GM12878 (cell line): ENCODE results near the gene IMMP2L. TPM values are rescaled to one million over a fixed set of nuclear protein-coding genes. Genes with fewer than 3 reads are reported as not detected.

Source experiments
- ATAC-seq: fragments of 200-7000 bp; cut with Tn5 transposase; 3 replicates; pipeline ENCODE4 v1.9.1; 2020; ENCODE audit warnings: mild to moderate bottlenecking, moderate library complexity
- BruUV-seq: library from RNA; stranded (reverse); fragments of 400-500 nt; replicated peaks from 2 replicates; lab custom pipeline; 2021; lab: Mats Ljungman, UMichigan
- CTCF ChIA-PET: fragments of 300-600 bp; sonication (Branson Sonifier 250); formaldehyde crosslinking; extraction: SDS; loops from one replicate; lab custom pipeline; 2021; ENCODE audit warnings: inconsistent platforms; lab: Yijun Ruan, JAX
- POLR2A ChIA-PET: fragments of 350-600 bp; formaldehyde crosslinking; extraction: SDS; loops from one replicate; lab custom pipeline; 2021; ENCODE audit warnings: inconsistent platforms; lab: Charles Lee
- RAD21 ChIA-PET: fragments of 300-600 bp; sonication (Branson Sonifier 250); formaldehyde crosslinking; loops from one replicate; lab custom pipeline; 2023; ENCODE audit warnings: antibody characterized with exemption; ENCODE audit not compliant: unreplicated experiment; lab: Charles Lee
- SMC1A ChIA-PET: fragments of 300-600 bp; sonication (Branson Sonifier 250); formaldehyde crosslinking; loops from one replicate; lab custom pipeline; 2023; ENCODE audit not compliant: unreplicated experiment, uncharacterized antibody; lab: Charles Lee
- DNase-seq: peaks from one replicate; pipeline ENCODE4 v3.0.0-alpha.2; 2011; ENCODE audit warnings: low read depth, low spot score
- FAIRE-seq: peaks from 3 replicates; lab custom pipeline; 2011; peaks lifted over from hg19 to GRCh38; lab: Jason Lieb, UNC
- H2AFZ ChIP-seq: 2 replicates; pipeline ENCODE4 v1.6.0; 2011; ENCODE audit warnings: low read depth, low read length, control low read depth; ENCODE audit not compliant: control insufficient read depth
- H3K27ac ChIP-seq: 2 replicates; pipeline ENCODE4 v1.5.1; 2011; ENCODE audit warnings: control low read depth; ENCODE audit not compliant: control insufficient read depth, insufficient read depth
- H3K27me3 ChIP-seq, 2 experiments: replicated peaks in 1 of 2; 2 replicates each; pipeline versions ENCODE4 v1.6.0 to v1.6.1; 2011; ENCODE audit warnings: low read length in 1 of 2; ENCODE audit not compliant: control insufficient read depth in 2 of 2, insufficient read depth in 2 of 2
- H3K36me3 ChIP-seq, 2 experiments: 2 replicates each; pipeline ENCODE4 v1.5.1; 2011; ENCODE audit warnings: low read length in 1 of 2; ENCODE audit not compliant: control insufficient read depth in 2 of 2, insufficient read depth in 2 of 2
- H3K4me1 ChIP-seq: 2 replicates; pipeline ENCODE4 v1.6.1; 2011; ENCODE audit warnings: mild to moderate bottlenecking, low read length, moderate library complexity, mixed read lengths; ENCODE audit not compliant: control insufficient read depth, insufficient read depth
- H3K4me2 ChIP-seq: 2 replicates; pipeline ENCODE4 v1.6.0; 2011; ENCODE audit warnings: control low read depth; ENCODE audit not compliant: control insufficient read depth, insufficient read depth
- H3K4me3 ChIP-seq: fragments of 200-600 bp; sonication (generic); 2 replicates; pipeline ENCODE4 v1.5.1; 2016
- H3K79me2 ChIP-seq: 2 replicates; pipeline ENCODE4 v1.6.0; 2011; ENCODE audit warnings: low read length; ENCODE audit not compliant: control insufficient read depth, insufficient read depth
- H3K9ac ChIP-seq: 2 replicates; pipeline ENCODE4 v1.8.0; 2011; ENCODE audit warnings: low read length, control low read depth, mixed read lengths; ENCODE audit not compliant: control insufficient read depth, insufficient read depth
- H3K9me3 ChIP-seq: replicated peaks from 3 replicates; pipeline ENCODE4 v1.5.1; 2011; ENCODE audit warnings: mild to moderate bottlenecking, low read length; ENCODE audit not compliant: control insufficient read depth, insufficient read depth
- H4K20me1 ChIP-seq: 2 replicates; pipeline ENCODE4 v1.6.0; 2011; ENCODE audit not compliant: control insufficient read depth, insufficient read depth
- CBX5 ChIP-seq: sonication (generic); IDR thresholded peaks from 2 replicates; pipeline ENCODE4 v1.6.1; 2016; ENCODE audit warnings: low read depth, moderate library complexity, mild to moderate bottlenecking, inconsistent platforms
- CEBPB ChIP-seq, 2 experiments: fragments of 150-350 bp in 1 of 2; IDR thresholded peaks; 2 replicates each; pipeline ENCODE4 v1.6.1; 2012 to 2014; ENCODE audit warnings: low read depth in 2 of 2, low read length in 2 of 2, borderline replicate concordance in 1 of 2, inconsistent platforms in 1 of 2
- E2F4 ChIP-seq: IDR thresholded peaks from 2 replicates; pipeline ENCODE4 v1.6.1; 2012; ENCODE audit warnings: low read depth, low read length, improper control_type of control experiment
- ELK1 ChIP-seq: IDR thresholded peaks from 2 replicates; pipeline ENCODE4 v1.6.1; 2012; ENCODE audit warnings: low read depth, low read length, improper control_type of control experiment
- IKZF2 ChIP-seq, 2 experiments: fragments of 450-650 bp; IDR thresholded peaks; 2 replicates each; pipeline ENCODE4 v1.6.1; 2017; ENCODE audit warnings: mild to moderate bottlenecking in 2 of 2, moderate library complexity in 2 of 2
- MYB ChIP-seq: fragments of 150-350 bp; IDR thresholded peaks from 2 replicates; pipeline ENCODE4 v1.6.1; 2014; ENCODE audit warnings: mild to moderate bottlenecking, low read depth, low read length, borderline replicate concordance
- NFYA ChIP-seq: IDR thresholded peaks from 2 replicates; pipeline ENCODE4 v1.6.1; 2011; ENCODE audit warnings: low read depth, mild to moderate bottlenecking, low read length, improper control_type of control experiment, borderline replicate concordance
- NFYB ChIP-seq: IDR thresholded peaks from 2 replicates; pipeline ENCODE4 v1.6.1; 2011; ENCODE audit warnings: low read depth, mild to moderate bottlenecking, low read length, improper control_type of control experiment, moderate library complexity; ENCODE audit not compliant: insufficient read depth
- PAX5 ChIP-seq: IDR thresholded peaks from 2 replicates; pipeline ENCODE4 v1.6.1; 2011; ENCODE audit warnings: low read depth, low read length, borderline replicate concordance
- RB1 ChIP-seq: fragments of 450-650 bp; formaldehyde crosslinking; IDR thresholded peaks from 2 replicates; pipeline ENCODE4 v1.6.1; 2017; ENCODE audit warnings: mild to moderate bottlenecking, borderline replicate concordance
- SIN3A ChIP-seq: IDR thresholded peaks from 2 replicates; pipeline ENCODE4 v1.6.1; 2012; ENCODE audit warnings: low read depth, low read length, improper control_type of control experiment
- WRNIP1 ChIP-seq: IDR thresholded peaks from 2 replicates; pipeline ENCODE4 v1.6.1; 2011; ENCODE audit warnings: low read depth, low read length, improper control_type of control experiment, borderline replicate concordance
- ZSCAN29 ChIP-seq: fragments of 450-650 bp; IDR thresholded peaks from 2 replicates; pipeline ENCODE4 v1.6.1; 2017; ENCODE audit warnings: mild to moderate bottlenecking, moderate library complexity
- WGBS: methylation state at CpG from one replicate; pipeline ENCODE4 v1.1.6; 2016; ENCODE audit warnings: low lambda C conversion rate; ENCODE audit not compliant: insufficient replicate concordance, insufficient coverage; ENCODE audit errors: missing lambda C conversion rate; 5-methylcytosine and 5-hydroxymethylcytosine counted together
- in situ Hi-C: fragments of 300-500 bp; cut with MboI; formaldehyde crosslinking; loops from 9 replicates; pipeline ENCODE4 v1.14.3; 2018; ENCODE audit warnings: mixed read lengths
- intact Hi-C: fragments of 100-400 bp; cut with micrococcal nuclease; formaldehyde crosslinking; loops from one replicate; pipeline ENCODE4 v1.14.2; 2022; ENCODE audit not compliant: unreplicated experiment
- polyA plus RNA-seq, 11 experiments: library from polyadenylated mRNA; depleted of rRNA in 4 of 11; unstranded in 6 of 11; stranded (reverse) in 5 of 11; fragments of >200 nt; fragmentation: Nextera tagmentation in 4 of 11; fragmentation: Illumina TruSeq in 1 of 11; extraction: Ambion mirVana in 4 of 11; extraction: Trizol in 1 of 11; gene quantifications; 1 replicate in 1 of 11; 2 replicates in 10 of 11; pipeline versions ENCODE4 v1.2.1 to v1.2.3, GENCODE V29; 2011 to 2016; ENCODE audit warnings: inconsistent platforms in 2 of 11, missing spikeins in 2 of 11, low read depth in 1 of 11
- total RNA-seq, 4 experiments: library from RNA; depleted of rRNA in 3 of 4; stranded (reverse); fragments of >200 nt in 3 of 4; fragmentation: Illumina TruSeq in 1 of 4; extraction: Trizol in 1 of 4; gene quantifications; 2 replicates each; pipeline versions ENCODE4 v1.2.1 to v1.2.3, GENCODE V29; 2013 to 2021

The IMMP2L gene
- total and polyA plus RNA-seq, 10 of the 15 experiments (the other 5 are each of a cell fraction or from before 2014, with no cell fraction given) = 12.6 to 46.3 (median 19.6) TPM

- ChIA-PET POLR2A (no interaction called here), CTCF (no interaction called here), SMC1A (no interaction called here), RAD21 (no interaction called here)
- Histone ChIP-seq H3K9ac (no peak overlapping the region), H3K79me2 (no peaks in the 10 kb centered on the region), H3K4me1 (no peaks in the 10 kb centered on the region), H3K4me3 (no peak overlapping the region), H3K36me3 (no peaks in the 10 kb centered on the region), H4K20me1 (no peaks in the 10 kb centered on the region), H3K27ac (no peak overlapping the region), H3K4me2 (no peak overlapping the region), H3K9me3 (no peaks in the 10 kb centered on the region), H3K27me3 (no peaks in the 10 kb centered on the region), H2AFZ (no peak overlapping the region)
- BruUV-seq = no TSS peak
- in situ Hi-C loops = no loop called here
- intact Hi-C loops = no loop called here
- 45% methylated on average over 3 of the region's 3 CpGs for WGBS
- no peak for FAIRE-seq
- TF ChIP-seq MYB (no peak), E2F4 (no peak), PAX5 (no peak), SIN3A (no peak), IKZF2 (IDR thresholded peaks at IDR 0.05) (no peak), CEBPB (IDR thresholded peaks at IDR 0.05; ENCODE audit: borderline replicate concordance in 1 of 2, low read depth in 2 of 2, low read length in 2 of 2) (no peak), ZSCAN29 (no peak), ELK1 (no peak), WRNIP1 (no peak), NFYA (no peak), NFYB (no peak), CBX5 (no peak), RB1 (no peak)
- DNase-seq = no peak
- no peak for ATAC-seq
Measured at GRCh38 chr7:110922906-110923305, 639.4 kb downstream of the IMMP2L start.
